Right ventricle myocardium inferior (tissue), 1 donor: Measurements from ENCODE around the gene OBSL1. TPM values are rescaled to one million over a fixed set of nuclear protein-coding genes. Genes with fewer than 3 reads are reported as not detected.

ENCODE experiments used
- ATAC-seq: fragments of 200-7000 bp; cut with Tn5 transposase; one replicate; pipeline ENCODE4 v1.9.1; 2020; ENCODE audit warnings: mild to moderate bottlenecking, moderate library complexity
- DNase-seq: peaks from one replicate; pipeline ENCODE4 v3.0.0; 2021; ENCODE audit errors: missing footprints
- intact Hi-C: fragments of 100-400 bp; cut with DNase I; formaldehyde crosslinking; loops from one replicate; pipeline ENCODE4 v1.11.0; 2022
- total RNA-seq: library from RNA; stranded (reverse); fragmentation: NEBNext Ultra II Directional; extraction: Animal tissue kit (Norgen Biotek cat#: 25700); gene quantifications from one replicate; pipeline ENCODE4 v1.2.1, GENCODE V29; 2021
- donor health status: DM: no; HTN: yes; CAD: no; lungs with severe emphysema.

Gene OBSL1
- total RNA-seq, 1 donor from 2014 or later = 158 TPM

- ATAC-seq = no peak
- DNase-seq = no peak
- intact Hi-C loops = loop anchor here (1.0 to 2.0 kb wide), 2 partner anchors 148 to 186 kb away; no protein-coding TSS in a partner anchor
These were observed 30.4 kb downstream of the OBSL1 start for GRCh38 chr2:219540784-219541504.

- intact Hi-C loops = loop anchor here (2.0 kb wide), 1 partner anchor 187 kb away; no protein-coding TSS in a partner anchor
- no peak for ATAC-seq
- DNase-seq = no peak
These were observed 31.2 kb downstream of the OBSL1 start for GRCh38 chr2:219539926-219540678.

GRCh38 chr2:219538956-219539788, 32.2 kb downstream of the OBSL1 start:
- intact Hi-C loops = no loop called here

GRCh38 chr2:219538504-219538951, 32.8 kb downstream of the OBSL1 start:
- DNase-seq = no peak
- ATAC-seq = no peak

More at GRCh38 chr2:219538956-219539788, 32.2 kb downstream of the OBSL1 start:
- DNase-seq (no peak), ATAC-seq (no peak)

DNA sequence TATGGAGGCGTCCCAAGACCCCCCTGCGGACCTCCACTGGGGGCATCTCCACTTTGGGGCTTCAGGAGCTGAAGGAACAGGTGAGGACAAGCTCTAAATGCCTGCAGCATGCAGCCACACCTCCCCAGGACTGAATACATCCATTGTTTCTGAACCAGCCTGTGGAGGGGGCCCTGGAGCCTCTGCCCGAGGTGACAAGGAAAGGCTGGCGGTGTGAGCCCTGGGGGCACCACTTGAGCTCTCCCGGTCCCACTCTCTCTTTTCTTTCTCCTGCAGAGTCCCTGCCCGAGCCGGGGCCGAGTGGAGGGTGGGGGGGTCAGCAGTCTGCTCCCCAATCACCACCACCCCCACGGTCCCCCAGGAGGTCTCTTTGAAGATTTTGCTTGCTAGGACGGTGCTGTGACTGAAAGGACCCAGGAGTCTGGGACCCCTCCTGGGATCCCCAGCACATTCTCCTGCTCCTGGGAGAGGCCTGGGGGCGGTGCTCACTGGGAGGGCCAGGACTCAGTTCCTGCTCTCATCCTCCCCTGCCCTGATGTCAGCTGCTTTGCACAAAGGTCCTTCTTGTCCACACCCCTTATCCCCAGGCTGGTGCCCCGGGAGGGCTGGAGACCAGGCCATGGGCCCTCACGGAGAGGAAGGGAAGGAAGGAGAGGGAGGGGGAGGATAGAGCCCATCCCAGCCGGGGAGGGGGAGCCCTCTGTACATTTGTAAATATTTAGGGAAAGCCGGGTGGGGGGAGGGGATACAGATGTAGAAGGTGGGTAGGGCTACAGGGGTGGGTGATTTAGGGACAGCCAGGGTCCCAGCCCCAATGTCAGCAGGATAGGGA, 33.5 kb downstream of the OBSL1 start:
- intact Hi-C loops = no loop called here
- no peak for DNase-seq
- ATAC-seq = no peak

More at GRCh38 chr2:219538504-219538951, 32.8 kb downstream of the OBSL1 start:
- intact Hi-C loops = no loop called here

GRCh38 chr2:219536967-219537366, 34.4 kb downstream of the OBSL1 start:
- DNase-seq = no peak
- intact Hi-C loops = no loop called here
- no peak for ATAC-seq

DNA sequence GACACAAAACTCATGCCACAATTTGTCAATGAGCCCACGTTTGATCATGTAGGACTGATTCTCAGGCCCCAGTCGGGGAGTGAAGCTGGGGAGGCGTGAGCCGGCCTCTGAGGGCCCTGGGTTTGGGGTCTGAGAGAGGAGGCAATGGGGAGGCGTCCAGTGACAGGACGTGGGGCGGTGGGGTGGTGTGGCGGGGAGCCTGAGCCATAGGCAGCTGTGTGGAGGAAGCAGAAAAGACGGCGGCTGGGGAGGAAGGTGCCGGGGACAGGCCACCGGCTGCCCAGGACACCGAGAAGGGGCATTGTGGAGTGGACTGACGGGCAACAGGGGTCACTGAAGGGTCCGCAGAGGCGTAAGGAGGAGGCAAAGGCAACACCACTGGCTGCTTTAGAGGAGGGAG, 34.9 kb downstream of the OBSL1 start:
- DNase-seq (no peak), ATAC-seq (no peak)
- intact Hi-C loops = no loop called here

GRCh38 chr2:219533930-219534661, 37.2 kb downstream of the OBSL1 start:
- DNase-seq (no peak), ATAC-seq (no peak)
- intact Hi-C loops = no loop called here

DNA sequence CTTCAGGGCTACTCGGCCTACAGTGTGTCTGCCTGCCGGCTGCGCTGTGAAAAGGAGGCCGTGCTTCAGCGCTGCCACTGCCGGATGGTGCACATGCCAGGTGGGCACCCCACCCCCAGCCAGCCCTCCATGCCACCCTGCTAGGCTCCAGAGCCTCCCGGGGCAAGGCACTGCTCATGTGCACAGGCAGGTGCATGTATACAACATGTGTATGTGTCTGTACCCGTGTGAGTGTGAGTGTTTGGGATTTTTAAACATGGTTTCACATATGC, 39.0 kb downstream of the OBSL1 start:
- DNase-seq = no peak
- intact Hi-C loops = no loop called here
- no peak for ATAC-seq

GRCh38 chr2:219531639-219532377, 39.5 kb downstream of the OBSL1 start:
- DNase-seq (no peak), ATAC-seq (no peak)
- intact Hi-C loops = loop anchor here (2.0 kb wide), 1 partner anchor 55 kb away; no protein-coding TSS in a partner anchor

GRCh38 chr2:219530048-219530963, 41.0 kb downstream of the OBSL1 start:
- peak; percentile 93 for DNase-seq
- intact Hi-C loops = loop anchor here (1.0 to 2.0 kb wide), 3 partner anchors 54 to 127 kb away; no protein-coding TSS in a partner anchor
- ATAC-seq = peak; percentile 85

- DNase-seq = no peak
- intact Hi-C loops = no loop called here
- no peak for ATAC-seq
These were observed 43.9 kb downstream of the OBSL1 start for GRCh38 chr2:219527472-219527871.

DNA sequence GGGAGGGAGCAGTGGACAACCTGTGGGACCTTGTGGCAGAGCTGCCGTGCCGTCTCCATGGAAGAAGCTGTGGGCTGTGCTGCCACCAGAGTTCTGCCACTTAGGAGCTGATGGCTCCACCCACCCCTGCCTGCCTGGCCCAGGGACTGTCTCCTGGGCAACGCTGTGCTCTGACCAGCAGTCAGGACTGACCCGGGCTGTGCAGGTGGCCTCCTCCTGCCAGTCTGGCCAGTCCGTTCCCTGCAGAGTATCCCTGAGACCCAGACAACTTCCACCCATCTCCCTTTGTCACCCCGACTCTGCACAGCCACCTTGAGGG, 44.3 kb downstream of the OBSL1 start:
- intact Hi-C loops = no loop called here
- DNase-seq (no peak), ATAC-seq (peak; percentile 32)

- intact Hi-C loops = no loop called here
- no peak for DNase-seq
These were observed 44.8 kb downstream of the OBSL1 start for GRCh38 chr2:219526320-219527075.

GRCh38 chr2:219525533-219526232, 45.7 kb downstream of the OBSL1 start:
- no peak for ATAC-seq
- DNase-seq = no peak
- intact Hi-C loops = no loop called here

More at GRCh38 chr2:219526320-219527075, 44.8 kb downstream of the OBSL1 start:
- no peak for ATAC-seq
